ENCODE results near the gene TEKT5. TPM values are rescaled to one million over a fixed set of nuclear protein-coding genes. Genes with fewer than 3 reads are reported as not detected.

Gene TEKT5
- total and polyA plus RNA-seq, 9 of the 15 experiments (the other 6 are each of a cell fraction or from before 2014, with no cell fraction given), result 0.10 to 0.19 TPM; not detected in 7

DNA sequence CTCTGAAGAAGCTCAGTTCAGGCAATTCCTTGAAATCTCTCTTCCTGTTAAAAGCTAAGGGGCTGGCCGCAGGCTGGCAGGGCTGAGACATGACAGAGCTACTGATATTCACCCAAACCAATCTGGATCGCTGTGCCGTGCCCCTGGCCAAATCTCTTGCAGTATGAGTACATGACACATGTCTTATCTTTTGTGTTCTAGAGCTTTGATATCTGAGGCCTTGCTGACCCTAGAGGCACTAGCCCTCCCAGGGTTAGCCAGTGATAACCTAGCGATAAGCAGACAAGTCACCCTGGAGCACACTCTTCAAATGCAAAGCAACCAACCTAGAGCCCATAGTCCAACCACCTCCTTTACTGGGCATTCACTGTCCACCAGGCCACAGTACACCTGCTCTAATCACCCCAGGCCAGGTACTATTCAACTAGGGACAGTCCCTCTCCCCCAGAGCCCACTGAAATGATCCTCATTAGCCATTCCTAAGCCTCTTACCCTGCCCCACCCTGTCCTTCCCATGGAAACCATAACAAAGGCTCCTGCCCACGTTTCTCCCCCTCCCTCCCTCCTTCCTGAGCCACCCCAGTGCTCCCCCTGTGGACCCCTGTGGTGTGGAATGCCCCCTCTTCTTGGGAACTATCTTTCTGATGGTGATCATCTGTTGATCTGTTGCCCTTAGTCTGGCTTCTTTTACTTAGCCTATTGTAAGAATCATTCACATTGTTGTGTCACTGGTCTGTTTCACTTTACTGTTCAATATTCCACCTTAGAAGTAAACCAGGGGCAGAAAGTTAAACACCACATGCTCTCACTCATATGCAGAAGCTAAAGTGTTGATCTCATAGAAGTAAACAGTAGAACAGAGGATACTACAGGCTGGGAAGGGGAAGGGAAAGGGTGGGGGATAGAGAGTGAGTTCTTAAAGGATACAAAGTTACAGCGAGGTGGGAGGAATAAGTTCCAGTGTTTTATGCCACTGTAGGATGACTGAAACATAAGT is 52.5 kb downstream of the TEKT5 start (continued):
- no peak for TF ChIP-seq FOS (IDR thresholded peaks at IDR 0.05; ENCODE audit: extremely low read depth, insufficient read length)

DNA sequence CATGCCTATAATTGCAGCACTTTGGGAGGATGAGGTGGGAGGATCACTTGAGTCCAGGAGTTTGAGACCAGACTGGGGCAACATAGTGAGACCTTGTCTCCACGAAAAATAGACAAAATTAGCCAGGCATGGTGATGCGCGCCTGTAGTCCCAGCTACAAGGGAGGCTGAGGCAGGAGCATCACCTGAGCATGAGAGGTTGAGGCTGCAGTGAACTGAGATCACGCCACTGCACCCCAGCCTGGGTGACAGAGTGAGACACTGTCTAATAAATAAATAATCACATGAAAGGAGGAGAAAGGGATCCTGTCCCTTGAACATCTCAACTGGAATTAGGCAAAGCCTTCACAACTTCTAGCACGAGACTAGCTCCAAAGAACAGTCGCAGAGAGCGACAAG is 53.2 kb downstream of the TEKT5 start:
- H3K27ac ChIP-seq (ENCODE audit: extremely low read depth, low read depth, low read length), result no peak overlapping the region
- ATAC-seq (no peak), FAIRE-seq (no peak), DNase-seq (ENCODE audit: extremely low read depth in 1 of 4, low spot score in 3 of 4) (no peak)
- POLR2A ChIA-PET, result no interaction called here
- no peak overlapping the region for H3K4me3 ChIP-seq
- no peak overlapping the region for H3K4me2 ChIP-seq (ENCODE audit: insufficient read depth, low read length)
- no peaks in the 10 kb centered on the region for H4K20me1 ChIP-seq (replicated peaks; ENCODE audit: control insufficient read depth, insufficient read depth, low read length)
- H2AFZ ChIP-seq (ENCODE audit: low read depth, low read length), result no peak overlapping the region
- no peaks in the 10 kb centered on the region; a peak in 1 of 5 replicates for H3K4me1 ChIP-seq (replicated peaks in 1 of 2; ENCODE audit: control insufficient read depth in 2 of 2, insufficient read depth in 2 of 2, low read length in 2 of 2)
- no peaks in the 10 kb centered on the region for H3K79me2 ChIP-seq (ENCODE audit: control insufficient read depth, insufficient read depth, low read length)
- no peak overlapping the region for H3K9ac ChIP-seq (ENCODE audit: insufficient read depth in 1 of 2, low read depth in 2 of 2, low read length in 2 of 2)
- intact Hi-C loops (cut with micrococcal nuclease), result no loop called here
- BruUV-seq (replicated peaks), result no TSS peak
- H3K9me1 ChIP-seq (ENCODE audit: control insufficient read depth, insufficient read depth, low read length), result no peaks in the 10 kb centered on the region
- CTCF ChIA-PET (ENCODE audit: low intra/inter-chr PET ratio), result no interaction called here
- H3K36me3 ChIP-seq (ENCODE audit: control insufficient read depth, insufficient read depth, low read length), result no peaks in the 10 kb centered on the region
- peaks cover 0 to 15% of the 10 kb centered on the region in 2 experiments; a peak in 3 of 5 replicates for H3K27me3 ChIP-seq (ENCODE audit: control insufficient read depth in 2 of 2, insufficient read depth in 2 of 2, low read length in 2 of 2)
- in situ Hi-C loops (cut with MboI), result no loop called here
- 25% methylated on average over 7 of the region's 7 CpGs for WGBS (ENCODE audit: insufficient coverage, low coverage, missing lambda C conversion rate)
- no peaks in the 10 kb centered on the region; the same call in 1 of the 2 replicates for H3K9me3 ChIP-seq (replicated peaks; ENCODE audit: control insufficient read depth, insufficient read depth, low read depth, low read length)
- TF ChIP-seq, protein P1, sequence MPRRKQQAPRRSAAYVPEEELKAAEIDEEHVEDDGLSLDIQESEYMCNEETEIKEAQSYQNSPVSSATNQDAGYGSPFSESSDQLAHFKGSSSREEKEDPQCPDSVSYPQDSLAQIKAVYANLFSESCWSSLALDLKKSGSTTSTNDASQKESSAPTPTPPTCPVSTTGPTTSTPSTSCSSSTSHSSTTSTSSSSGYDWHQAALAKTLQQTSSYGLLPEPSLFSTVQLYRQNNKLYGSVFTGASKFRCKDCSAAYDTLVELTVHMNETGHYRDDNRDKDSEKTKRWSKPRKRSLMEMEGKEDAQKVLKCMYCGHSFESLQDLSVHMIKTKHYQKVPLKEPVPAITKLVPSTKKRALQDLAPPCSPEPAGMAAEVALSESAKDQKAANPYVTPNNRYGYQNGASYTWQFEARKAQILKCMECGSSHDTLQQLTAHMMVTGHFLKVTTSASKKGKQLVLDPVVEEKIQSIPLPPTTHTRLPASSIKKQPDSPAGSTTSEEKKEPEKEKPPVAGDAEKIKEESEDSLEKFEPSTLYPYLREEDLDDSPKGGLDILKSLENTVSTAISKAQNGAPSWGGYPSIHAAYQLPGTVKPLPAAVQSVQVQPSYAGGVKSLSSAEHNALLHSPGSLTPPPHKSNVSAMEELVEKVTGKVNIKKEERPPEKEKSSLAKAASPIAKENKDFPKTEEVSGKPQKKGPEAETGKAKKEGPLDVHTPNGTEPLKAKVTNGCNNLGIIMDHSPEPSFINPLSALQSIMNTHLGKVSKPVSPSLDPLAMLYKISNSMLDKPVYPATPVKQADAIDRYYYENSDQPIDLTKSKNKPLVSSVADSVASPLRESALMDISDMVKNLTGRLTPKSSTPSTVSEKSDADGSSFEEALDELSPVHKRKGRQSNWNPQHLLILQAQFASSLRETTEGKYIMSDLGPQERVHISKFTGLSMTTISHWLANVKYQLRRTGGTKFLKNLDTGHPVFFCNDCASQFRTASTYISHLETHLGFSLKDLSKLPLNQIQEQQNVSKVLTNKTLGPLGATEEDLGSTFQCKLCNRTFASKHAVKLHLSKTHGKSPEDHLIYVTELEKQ (CRISPR knock-in tag; IDR thresholded peaks at IDR 0.05), result no peak
- TF ChIP-seq, protein P2, sequence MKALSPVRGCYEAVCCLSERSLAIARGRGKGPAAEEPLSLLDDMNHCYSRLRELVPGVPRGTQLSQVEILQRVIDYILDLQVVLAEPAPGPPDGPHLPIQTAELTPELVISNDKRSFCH (CRISPR knock-in tag; IDR thresholded peaks at IDR 0.05), result no peak
- TF ChIP-seq, protein P2 (tag; IDR thresholded peaks at IDR 0.05), result no peak
- TF ChIP-seq TAF7 (tag; IDR thresholded peaks at IDR 0.05), result no peak
- no peak for TF ChIP-seq TBL1XR1 (IDR thresholded peaks at IDR 0.05; ENCODE audit: low read length in 2 of 2)
- TF ChIP-seq, protein P3, sequence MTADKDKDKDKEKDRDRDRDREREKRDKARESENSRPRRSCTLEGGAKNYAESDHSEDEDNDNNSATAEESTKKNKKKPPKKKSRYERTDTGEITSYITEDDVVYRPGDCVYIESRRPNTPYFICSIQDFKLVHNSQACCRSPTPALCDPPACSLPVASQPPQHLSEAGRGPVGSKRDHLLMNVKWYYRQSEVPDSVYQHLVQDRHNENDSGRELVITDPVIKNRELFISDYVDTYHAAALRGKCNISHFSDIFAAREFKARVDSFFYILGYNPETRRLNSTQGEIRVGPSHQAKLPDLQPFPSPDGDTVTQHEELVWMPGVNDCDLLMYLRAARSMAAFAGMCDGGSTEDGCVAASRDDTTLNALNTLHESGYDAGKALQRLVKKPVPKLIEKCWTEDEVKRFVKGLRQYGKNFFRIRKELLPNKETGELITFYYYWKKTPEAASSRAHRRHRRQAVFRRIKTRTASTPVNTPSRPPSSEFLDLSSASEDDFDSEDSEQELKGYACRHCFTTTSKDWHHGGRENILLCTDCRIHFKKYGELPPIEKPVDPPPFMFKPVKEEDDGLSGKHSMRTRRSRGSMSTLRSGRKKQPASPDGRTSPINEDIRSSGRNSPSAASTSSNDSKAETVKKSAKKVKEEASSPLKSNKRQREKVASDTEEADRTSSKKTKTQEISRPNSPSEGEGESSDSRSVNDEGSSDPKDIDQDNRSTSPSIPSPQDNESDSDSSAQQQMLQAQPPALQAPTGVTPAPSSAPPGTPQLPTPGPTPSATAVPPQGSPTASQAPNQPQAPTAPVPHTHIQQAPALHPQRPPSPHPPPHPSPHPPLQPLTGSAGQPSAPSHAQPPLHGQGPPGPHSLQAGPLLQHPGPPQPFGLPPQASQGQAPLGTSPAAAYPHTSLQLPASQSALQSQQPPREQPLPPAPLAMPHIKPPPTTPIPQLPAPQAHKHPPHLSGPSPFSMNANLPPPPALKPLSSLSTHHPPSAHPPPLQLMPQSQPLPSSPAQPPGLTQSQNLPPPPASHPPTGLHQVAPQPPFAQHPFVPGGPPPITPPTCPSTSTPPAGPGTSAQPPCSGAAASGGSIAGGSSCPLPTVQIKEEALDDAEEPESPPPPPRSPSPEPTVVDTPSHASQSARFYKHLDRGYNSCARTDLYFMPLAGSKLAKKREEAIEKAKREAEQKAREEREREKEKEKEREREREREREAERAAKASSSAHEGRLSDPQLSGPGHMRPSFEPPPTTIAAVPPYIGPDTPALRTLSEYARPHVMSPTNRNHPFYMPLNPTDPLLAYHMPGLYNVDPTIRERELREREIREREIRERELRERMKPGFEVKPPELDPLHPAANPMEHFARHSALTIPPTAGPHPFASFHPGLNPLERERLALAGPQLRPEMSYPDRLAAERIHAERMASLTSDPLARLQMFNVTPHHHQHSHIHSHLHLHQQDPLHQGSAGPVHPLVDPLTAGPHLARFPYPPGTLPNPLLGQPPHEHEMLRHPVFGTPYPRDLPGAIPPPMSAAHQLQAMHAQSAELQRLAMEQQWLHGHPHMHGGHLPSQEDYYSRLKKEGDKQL (CRISPR knock-in tag; IDR thresholded peaks at IDR 0.05; ENCODE audit: borderline replicate concordance), result no peak
- no peak for TF ChIP-seq CTBP1 (IDR thresholded peaks at IDR 0.05; ENCODE audit: borderline replicate concordance)
- no peak for TF ChIP-seq U2AF1 (optimal IDR thresholded peaks at IDR 0.05; ENCODE audit: low read depth, low read length)
